Kidney epithelial cell (primary cell): Measurements from ENCODE around the gene CHID1. TPM values are rescaled to one million over a fixed set of nuclear protein-coding genes. Genes with fewer than 3 reads are reported as not detected.

Experiments used
- DNase-seq: peaks from one replicate; pipeline ENCODE4 v3.0.0-alpha.2; 2010; ENCODE audit warnings: low read depth
- H3K27me3 ChIP-seq: 2 replicates; pipeline ENCODE4 v1.6.0; 2011; ENCODE audit warnings: low read length; ENCODE audit not compliant: control insufficient read depth, insufficient read depth
- H3K36me3 ChIP-seq: 2 replicates; pipeline ENCODE4 v1.5.1; 2011; ENCODE audit warnings: low read length; ENCODE audit not compliant: control insufficient read depth, insufficient read depth
- H3K4me3 ChIP-seq: 2 replicates; pipeline ENCODE4 v1.5.1; 2011; ENCODE audit warnings: low read depth, mild to moderate bottlenecking, control low read depth, low read length
- CTCF ChIP-seq: IDR thresholded peaks from 2 replicates; pipeline ENCODE4 v1.5.1; 2011; ENCODE audit warnings: mild to moderate bottlenecking, moderate library complexity, low read length, control low read depth, inconsistent platforms; ENCODE audit not compliant: insufficient read depth, poor library complexity, severe bottlenecking
- total RNA-seq: library from RNA; depleted of rRNA; stranded (reverse); fragments of >200 nt; gene quantifications from 2 replicates; pipeline ENCODE4 v1.2.3, GENCODE V29; 2015

The CHID1 gene
- total RNA-seq, 1 donor from 2014 or later = 90.0 TPM

GRCh38 chr11:890794-891540 is 19.6 kb downstream of the CHID1 start:
- H3K4me3 ChIP-seq = no peak overlapping the region
- DNase-seq = no peak
- H3K27me3 ChIP-seq = no peaks in the 10 kb centered on the region
- no peaks in the 10 kb centered on the region for H3K36me3 ChIP-seq
- no peak for TF ChIP-seq CTCF

- Histone ChIP-seq H3K27me3 (no peaks in the 10 kb centered on the region), H3K36me3 (no peaks in the 10 kb centered on the region), H3K4me3 (no peak overlapping the region)
- no peak for DNase-seq
- TF ChIP-seq CTCF = no peak
Measured at GRCh38 chr11:889687-890475, 20.7 kb downstream of the CHID1 start.

GRCh38 chr11:889257-889656 is 21.4 kb downstream of the CHID1 start:
- no peak for DNase-seq
- H3K27me3 ChIP-seq = no peaks in the 10 kb centered on the region
- no peak for TF ChIP-seq CTCF
- H3K36me3 ChIP-seq = no peaks in the 10 kb centered on the region
- no peak overlapping the region for H3K4me3 ChIP-seq

GRCh38 chr11:888310-889212 is 22.0 kb downstream of the CHID1 start:
- DNase-seq = no peak
- TF ChIP-seq CTCF = no peak
- H3K27me3 ChIP-seq = no peaks in the 10 kb centered on the region
- no peak overlapping the region for H3K4me3 ChIP-seq
- H3K36me3 ChIP-seq = peaks cover 2% of the 10 kb centered on the region

- DNase-seq = no peak
- TF ChIP-seq CTCF = no peak
- H3K4me3 ChIP-seq = no peak overlapping the region
- no peaks in the 10 kb centered on the region for H3K27me3 ChIP-seq
- H3K36me3 ChIP-seq = peaks cover 2% of the 10 kb centered on the region
Measured at GRCh38 chr11:887589-887988, 23.0 kb downstream of the CHID1 start.
